Lung (tissue), 12 donors: ENCODE data around the gene PRKCQ. TPM values are rescaled to one million over a fixed set of nuclear protein-coding genes. Genes with fewer than 3 reads are reported as not detected.
A peak's percentile ranks its signal among the peaks of the same experiment; 100 is the strongest.

Experiments
- ATAC-seq: fragments of 200-7000 bp; cut with Tn5 transposase; one replicate; pipeline ENCODE4 v1.9.1; 2020; ENCODE audit warnings: moderate number of reproducible peaks; ENCODE audit not compliant: insufficient read depth, low FRiP score
- DNase-seq, 3 donors: peaks; one replicate each; pipeline ENCODE4 v3.0.0-alpha.2; 2013 to 2017
- H3K27ac ChIP-seq, 2 donors: one replicate each; pipeline ENCODE4 v1.5.1; 2013; ENCODE audit warnings: mild to moderate bottlenecking in 2 of 2, moderate library complexity in 2 of 2, control low read depth in 1 of 2, inconsistent platforms in 1 of 2, low read depth in 1 of 2, low read length in 1 of 2
- H3K27me3 ChIP-seq, 3 donors: one replicate each; pipeline ENCODE4 v1.5.1; 2013; ENCODE audit warnings: low read length in 2 of 3; ENCODE audit not compliant: control insufficient read depth in 3 of 3, insufficient read depth in 3 of 3
- H3K36me3 ChIP-seq, 4 donors: one replicate each; pipeline ENCODE4 v1.5.1; 2013; ENCODE audit warnings: low read length in 4 of 4, mild to moderate bottlenecking in 1 of 4, moderate library complexity in 1 of 4; ENCODE audit not compliant: control insufficient read depth in 4 of 4, insufficient read depth in 4 of 4
- H3K4me1 ChIP-seq, 5 donors: one replicate each; pipeline ENCODE4 v1.5.1; 2013; ENCODE audit warnings: low read length in 5 of 5, mild to moderate bottlenecking in 2 of 5, moderate library complexity in 1 of 5; ENCODE audit not compliant: control insufficient read depth in 5 of 5, insufficient read depth in 5 of 5
- H3K4me3 ChIP-seq: one replicate; pipeline ENCODE4 v1.5.1; 2013; ENCODE audit warnings: mild to moderate bottlenecking, control low read depth, moderate library complexity
- H3K9ac ChIP-seq, 2 donors: one replicate each; pipeline ENCODE4 v1.5.1; 2013; ENCODE audit warnings: low read length in 2 of 2, control low read depth in 1 of 2; ENCODE audit not compliant: insufficient read depth in 1 of 2
- H3K9me3 ChIP-seq, 4 donors: one replicate each; pipeline ENCODE4 v1.5.1; 2013; ENCODE audit warnings: low read length in 3 of 4, mild to moderate bottlenecking in 1 of 4, moderate library complexity in 1 of 4; ENCODE audit not compliant: control insufficient read depth in 4 of 4, insufficient read depth in 3 of 4
- CTCF ChIP-seq: IDR thresholded peaks from 2 replicates; pipeline ENCODE4 v1.5.1; 2012; ENCODE audit warnings: mild to moderate bottlenecking; ENCODE audit errors: control extremely low read depth, extremely low read depth
- WGBS, 2 donors: extraction: QIAGEN DNeasy Blood & Tissue Kit; methylation state at CpG; one replicate each; pipeline ENCODE4 v1.1.7; 2013; 5-methylcytosine and 5-hydroxymethylcytosine counted together
- polyA plus RNA-seq, 2 donors: library from polyadenylated mRNA; stranded (reverse); fragments of 200-250 nt; gene quantifications; one replicate each; pipeline ENCODE4 v1.2.1, GENCODE V29; 2013
- total RNA-seq, 2 donors: library from RNA; depleted of rRNA in 1 of 2; stranded (reverse); fragments of >200 nt in 1 of 2; gene quantifications; one replicate each; pipeline ENCODE4 v1.2.1, GENCODE V29; 2014 to 2021
- donor health status: control.
- donor health status: control.
- donor health status: Bipolar disorder and iron deficiency.
- donor health status: healthy.
- donor health status: DM: yes; HTN: yes; CAD: no.

PRKCQ gene
- total and polyA plus RNA-seq, 4 donors: 2.8 to 9.1 (median 7.2) TPM

DNA sequence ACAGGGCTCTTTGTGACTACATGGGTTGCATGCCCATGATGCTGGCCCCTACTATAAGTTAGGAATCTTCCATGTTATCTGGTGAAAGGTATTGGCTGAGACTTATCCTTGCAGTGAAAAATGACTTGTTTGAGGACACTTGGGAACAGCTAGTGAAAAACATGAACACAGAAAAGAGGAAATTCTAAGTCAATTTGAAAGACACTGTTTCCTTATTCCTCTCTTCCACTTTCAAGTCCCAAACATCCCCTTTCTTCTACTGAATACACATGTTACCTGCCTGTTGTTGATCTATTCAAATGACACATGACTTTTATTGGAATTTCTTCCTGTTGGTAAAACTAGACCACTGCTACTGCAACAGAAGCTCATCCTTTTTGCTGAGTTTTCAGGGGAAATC lies 29.5 kb upstream of the PRKCQ start:
- no peak overlapping the region for H3K9ac ChIP-seq
- ATAC-seq (no peak), DNase-seq (no peak)
- no peak overlapping the region for H3K27ac ChIP-seq
- H3K9me3 ChIP-seq: peaks cover 0 to 1% (median 0%) of the 10 kb centered on the region in 4 donors
- H3K27me3 ChIP-seq: no peaks in the 10 kb centered on the region
- H3K4me3 ChIP-seq: no peak overlapping the region
- peaks cover 0 to 12% (median 0%) of the 10 kb centered on the region in 5 donors for H3K4me1 ChIP-seq
- H3K36me3 ChIP-seq: no peaks in the 10 kb centered on the region
- no peak for TF ChIP-seq CTCF

- Histone ChIP-seq H3K4me1 (peaks cover 0 to 14% (median 0%) of the 10 kb centered on the region in 5 donors), H3K27me3 (no peaks in the 10 kb centered on the region), H3K4me3 (no peak overlapping the region), H3K27ac (no peak overlapping the region), H3K9me3 (peaks cover 0 to 1% (median 0%) of the 10 kb centered on the region in 4 donors), H3K9ac (no peak overlapping the region), H3K36me3 (no peaks in the 10 kb centered on the region)
- 78 to 81% methylated on average over 2 of the region's 2 CpGs for WGBS, 2 donors
- ATAC-seq: no peak
- peak; percentile 78 to 89 (median 83) for DNase-seq
- TF ChIP-seq CTCF: no peak
Observed at GRCh38 chr10:6607778-6608177, 27.7 kb upstream of the PRKCQ start.

- WGBS, 2 donors: 43 to 52% methylated on average over 3 of the region's 3 CpGs
- H3K9me3 ChIP-seq: peaks cover 0 to 1% (median 0%) of the 10 kb centered on the region in 4 donors
- no peak overlapping the region for H3K27ac ChIP-seq
- DNase-seq (no peak), ATAC-seq (no peak)
- H3K4me3 ChIP-seq: no peak overlapping the region
- no peak overlapping the region for H3K9ac ChIP-seq
- no peak for TF ChIP-seq CTCF
- peaks cover 0 to 14% (median 0%) of the 10 kb centered on the region in 5 donors for H3K4me1 ChIP-seq
- H3K36me3 ChIP-seq: no peaks in the 10 kb centered on the region
- no peaks in the 10 kb centered on the region for H3K27me3 ChIP-seq
Observed at GRCh38 chr10:6607182-6607581, 27.1 kb upstream of the PRKCQ start.
